Endothelial cell of umbilical vein (primary cell): ENCODE data around the gene FANCI. TPM values are rescaled to one million over a fixed set of nuclear protein-coding genes. Genes with fewer than 3 reads are reported as not detected.

ENCODE experiments used
- BruUV-seq: library from RNA; stranded (reverse); fragments of 400-500 nt; replicated peaks from 2 replicates; lab custom pipeline; 2021; lab: Mats Ljungman, UMichigan
- CTCF ChIA-PET: fragments of 300-600, 350-600 bp; sonication (Branson Sonifier 250); formaldehyde crosslinking; loops from one replicate; lab custom pipeline; 2021; ENCODE audit warnings: antibody characterized with exemption, inconsistent platforms; lab: Charles Lee
- POLR2A ChIA-PET: fragments of 300-600, 350-600 bp; sonication (Branson Sonifier 250); formaldehyde crosslinking; loops from one replicate; lab custom pipeline; 2021; ENCODE audit warnings: antibody characterized with exemption, inconsistent platforms; lab: Charles Lee
- DNase-seq: peaks from one replicate; pipeline ENCODE4 v3.0.0-alpha.2; 2011; ENCODE audit warnings: low read depth, low spot score
- FAIRE-seq: peaks from 2 replicates; lab custom pipeline; 2011; peaks lifted over from hg19 to GRCh38; lab: Jason Lieb, UNC
- H2AFZ ChIP-seq: 2 replicates; pipeline ENCODE4 v1.6.0; 2012; ENCODE audit warnings: low read depth, low read length, control low read depth, inconsistent platforms
- H3K27ac ChIP-seq: 2 replicates; pipeline ENCODE4 v1.5.1; 2011; ENCODE audit warnings: low read depth, mild to moderate bottlenecking, control low read depth, low read length, moderate library complexity; ENCODE audit not compliant: insufficient read depth
- H3K27me3 ChIP-seq, 2 experiments: 2 replicates each; pipeline versions ENCODE4 v1.6.0 to v1.6.1; 2011; ENCODE audit warnings: low read length in 2 of 2, mixed read lengths in 1 of 2; ENCODE audit not compliant: control insufficient read depth in 2 of 2, insufficient read depth in 2 of 2
- H3K36me3 ChIP-seq, 2 experiments: 2 replicates in 1 of 2; 3 replicates in 1 of 2; pipeline ENCODE4 v1.5.1; 2011; ENCODE audit warnings: low read length in 2 of 2, mild to moderate bottlenecking in 1 of 2, moderate library complexity in 1 of 2; ENCODE audit not compliant: control insufficient read depth in 2 of 2, insufficient read depth in 2 of 2; ENCODE audit errors: extremely low read depth in 1 of 2
- H3K4me1 ChIP-seq: 3 replicates; pipeline ENCODE4 v1.5.1; 2011; ENCODE audit warnings: mild to moderate bottlenecking, low read length; ENCODE audit not compliant: control insufficient read depth, insufficient read depth; ENCODE audit errors: extremely low read depth
- H3K4me2 ChIP-seq: 2 replicates; pipeline ENCODE4 v1.6.1; 2011; ENCODE audit warnings: low read length, control low read depth, mixed read lengths; ENCODE audit not compliant: insufficient read depth
- H3K4me3 ChIP-seq, 3 experiments: fragments of 200-600 bp in 1 of 3; sonication (generic), shearing (Covaris generic) in 1 of 3; replicated peaks in 1 of 3; 2 replicates each; pipeline ENCODE4 v1.5.1; 2011 to 2016; ENCODE audit warnings: control low read depth in 3 of 3, low read length in 3 of 3, mild to moderate bottlenecking in 2 of 3, inconsistent platforms in 1 of 3, low read depth in 1 of 3, moderate library complexity in 1 of 3; ENCODE audit not compliant: insufficient read depth in 1 of 3
- H3K79me2 ChIP-seq: 2 replicates; pipeline ENCODE4 v1.6.0; 2012; ENCODE audit warnings: low read length, inconsistent platforms; ENCODE audit not compliant: control insufficient read depth, insufficient read depth
- H3K9ac ChIP-seq: replicated peaks from 2 replicates; pipeline ENCODE3; 2011; ENCODE audit warnings: low read length, control low read depth; ENCODE audit not compliant: insufficient read depth; ENCODE audit errors: extremely low read depth
- H3K9me1 ChIP-seq: replicated peaks from 3 replicates; pipeline ENCODE4 v1.6.0; 2011; ENCODE audit warnings: mild to moderate bottlenecking, low read length; ENCODE audit not compliant: control insufficient read depth, insufficient read depth; ENCODE audit errors: extremely low read depth
- H3K9me3 ChIP-seq: replicated peaks from 2 replicates; pipeline ENCODE4 v1.5.1; 2012; ENCODE audit warnings: low read length, inconsistent platforms; ENCODE audit not compliant: control insufficient read depth, insufficient read depth
- H4K20me1 ChIP-seq: replicated peaks from 2 replicates; pipeline ENCODE3; 2011; ENCODE audit warnings: mild to moderate bottlenecking, low read length; ENCODE audit not compliant: control insufficient read depth, insufficient read depth; ENCODE audit errors: extremely low read depth
- EZH2 ChIP-seq: IDR thresholded peaks from 2 replicates; pipeline ENCODE4 v1.6.1; 2012; ENCODE audit warnings: borderline replicate concordance, low read depth, mild to moderate bottlenecking, moderate library complexity, low read length, inconsistent platforms; ENCODE audit not compliant: severe bottlenecking
- FOS ChIP-seq: IDR thresholded peaks from 2 replicates; pipeline ENCODE4 v1.6.1; 2011; ENCODE audit warnings: mild to moderate bottlenecking, low read length, moderate library complexity, borderline replicate concordance; ENCODE audit not compliant: insufficient read depth
- POLR2AphosphoS5 ChIP-seq: IDR thresholded peaks from 2 replicates; pipeline ENCODE4 v1.6.1; 2012; ENCODE audit warnings: low read depth, mild to moderate bottlenecking, control low read depth, low read length, moderate library complexity; ENCODE audit not compliant: insufficient read depth
- dilution Hi-C: fragments of 300-500 bp; cut with MboI; formaldehyde crosslinking; loops from one replicate; pipeline ENCODE4 v1.15.0; 2019; ENCODE audit warnings: low sequenced_read_pairs; ENCODE audit not compliant: extremely low pct_ligation_motif_present
- intact Hi-C: fragments of 100-400 bp; cut with micrococcal nuclease; formaldehyde crosslinking; loops from one replicate; pipeline ENCODE4 v1.10.0; 2022
- polyA plus RNA-seq, 4 experiments: library from polyadenylated mRNA; depleted of rRNA in 3 of 4; stranded (reverse) in 3 of 4; unstranded in 1 of 4; fragments of >200 nt; gene quantifications; 2 replicates each; pipeline versions ENCODE4 v1.2.1 to v1.2.3, GENCODE V29; 2011 to 2012; ENCODE audit warnings: missing spikeins in 1 of 4
- total RNA-seq: library from RNA; stranded (reverse); gene quantifications from 2 replicates; pipeline ENCODE4 v1.2.3, GENCODE V29; 2021
- TF ChIP-seq, protein P1 (sequence below), 2 donors: IDR thresholded peaks; 1 replicate in 1 of 2; 2 replicates in 1 of 2; pipeline ENCODE4 v1.5.1; 2011; ENCODE audit warnings: low read length in 2 of 2, mild to moderate bottlenecking in 2 of 2, moderate library complexity in 2 of 2, control low read depth in 1 of 2, inconsistent platforms in 1 of 2, low read depth in 1 of 2; ENCODE audit not compliant: insufficient read depth in 1 of 2; ENCODE audit errors: extremely low read depth in 1 of 2

Gene FANCI
- total and polyA plus RNA-seq, 2 donors (not counting 3 experiments of a cell fraction or from before 2014, with no cell fraction given) = 10.8 to 74.7 TPM

DNA sequence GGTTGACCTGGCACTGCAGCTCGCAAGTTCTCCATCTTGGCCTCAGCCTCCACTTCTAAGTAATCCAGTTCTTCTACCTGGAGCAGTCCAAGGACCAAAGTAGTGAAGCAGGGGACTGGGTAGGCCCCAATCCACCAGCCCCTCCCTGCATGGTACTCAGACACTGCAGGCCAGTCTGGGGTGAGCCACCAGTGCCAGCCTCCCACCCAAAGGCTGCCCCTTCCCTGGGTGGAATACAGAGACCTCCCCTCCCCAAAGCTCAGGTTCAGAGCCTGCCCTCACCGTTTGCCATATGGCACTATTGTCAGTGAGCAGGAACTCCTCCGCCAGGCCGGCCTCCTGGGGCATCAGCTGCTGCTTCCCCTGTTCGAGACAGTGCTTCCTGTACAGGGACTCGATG, 80.0 kb downstream of the FANCI start:
- Histone ChIP-seq H2AFZ (no peak overlapping the region), H4K20me1 (no peaks in the 10 kb centered on the region), H3K79me2 (peaks cover 9% of the 10 kb centered on the region), H3K4me3 (no peak overlapping the region), H3K36me3 (peaks cover 49 to 91% of the 10 kb centered on the region in 2 experiments), H3K9ac (no peak overlapping the region), H3K27ac (no peak overlapping the region), H3K4me1 (no peaks in the 10 kb centered on the region), H3K9me3 (no peaks in the 10 kb centered on the region), H3K9me1 (no peaks in the 10 kb centered on the region), H3K27me3 (no peaks in the 10 kb centered on the region), H3K4me2 (no peak overlapping the region)
- intact Hi-C loops = no loop called here
- no TSS peak for BruUV-seq
- POLR2A ChIA-PET = no interaction called here
- CTCF ChIA-PET = interaction anchor here (1.1 to 3.3 kb wide), 2 partner anchors 8 to 117 kb away, joined by 6 to 15 read pairs; no protein-coding TSS in a partner anchor
- TF ChIP-seq, protein P1, sequence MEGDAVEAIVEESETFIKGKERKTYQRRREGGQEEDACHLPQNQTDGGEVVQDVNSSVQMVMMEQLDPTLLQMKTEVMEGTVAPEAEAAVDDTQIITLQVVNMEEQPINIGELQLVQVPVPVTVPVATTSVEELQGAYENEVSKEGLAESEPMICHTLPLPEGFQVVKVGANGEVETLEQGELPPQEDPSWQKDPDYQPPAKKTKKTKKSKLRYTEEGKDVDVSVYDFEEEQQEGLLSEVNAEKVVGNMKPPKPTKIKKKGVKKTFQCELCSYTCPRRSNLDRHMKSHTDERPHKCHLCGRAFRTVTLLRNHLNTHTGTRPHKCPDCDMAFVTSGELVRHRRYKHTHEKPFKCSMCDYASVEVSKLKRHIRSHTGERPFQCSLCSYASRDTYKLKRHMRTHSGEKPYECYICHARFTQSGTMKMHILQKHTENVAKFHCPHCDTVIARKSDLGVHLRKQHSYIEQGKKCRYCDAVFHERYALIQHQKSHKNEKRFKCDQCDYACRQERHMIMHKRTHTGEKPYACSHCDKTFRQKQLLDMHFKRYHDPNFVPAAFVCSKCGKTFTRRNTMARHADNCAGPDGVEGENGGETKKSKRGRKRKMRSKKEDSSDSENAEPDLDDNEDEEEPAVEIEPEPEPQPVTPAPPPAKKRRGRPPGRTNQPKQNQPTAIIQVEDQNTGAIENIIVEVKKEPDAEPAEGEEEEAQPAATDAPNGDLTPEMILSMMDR (IDR thresholded peaks at IDR 0.05; ENCODE audit: extremely low read depth in 1 of 2, insufficient read depth in 1 of 2, low read depth in 1 of 2, low read length in 2 of 2) = no peak
- TF ChIP-seq EZH2 (no peak), FOS (no peak)
- FAIRE-seq (no peak), DNase-seq (no peak)
- dilution Hi-C loops = no loop called here

GRCh38 chr15:89325039-89325803, 81.4 kb downstream of the FANCI start:
- Histone ChIP-seq H3K36me3 (peaks cover 45 to 93% of the 10 kb centered on the region in 2 experiments), H4K20me1 (no peaks in the 10 kb centered on the region), H3K27me3 (no peaks in the 10 kb centered on the region), H3K27ac (no peak overlapping the region), H2AFZ (no peak overlapping the region), H3K9me1 (no peaks in the 10 kb centered on the region), H3K9me3 (no peaks in the 10 kb centered on the region), H3K4me1 (no peaks in the 10 kb centered on the region), H3K4me2 (no peak overlapping the region), H3K79me2 (peaks cover 19% of the 10 kb centered on the region), H3K4me3 (no peak overlapping the region), H3K9ac (no peak overlapping the region)
- BruUV-seq = no TSS peak
- ChIA-PET POLR2A (no interaction called here), CTCF (interaction anchor here (1.1 to 3.3 kb wide), 4 partner anchors 6 to 119 kb away, joined by 4 to 15 read pairs (median 6); no protein-coding TSS in a partner anchor)
- TF ChIP-seq POLR2AphosphoS5 = no peak
- FAIRE-seq = no peak
- dilution Hi-C loops = no loop called here
- intact Hi-C loops = no loop called here
- DNase-seq = no peak
